Endodermal cell (in vitro differentiated cells): ENCODE data around the gene TNK2. TPM values are rescaled to one million over a fixed set of nuclear protein-coding genes. Genes with fewer than 3 reads are reported as not detected.
"Not testable (repeated sequence)": the region's sequence is repeated elsewhere in the genome, so short reads cannot be mapped to it uniquely, and the experiment has no call there.

Experiments used
- DNase-seq: peaks from one replicate; pipeline ENCODE4 v3.0.0-alpha.2; 2017
- H3K27ac ChIP-seq: 2 replicates; pipeline ENCODE4 v1.5.1; 2013; ENCODE audit warnings: mild to moderate bottlenecking, low read depth, low read length, moderate library complexity
- H3K27me3 ChIP-seq: 2 replicates; pipeline ENCODE4 v1.6.1; 2013; ENCODE audit warnings: mild to moderate bottlenecking, low read length, moderate library complexity; ENCODE audit not compliant: insufficient read depth, control insufficient read depth, poor library complexity, severe bottlenecking
- H3K36me3 ChIP-seq: 2 replicates; pipeline ENCODE4 v1.7.0; 2013; ENCODE audit warnings: mild to moderate bottlenecking, low read length, moderate library complexity; ENCODE audit not compliant: control insufficient read depth, insufficient read depth
- H3K4me1 ChIP-seq: one replicate; pipeline ENCODE4 v1.7.0; 2013; ENCODE audit warnings: low read length; ENCODE audit not compliant: control insufficient read depth, insufficient read depth
- H3K4me3 ChIP-seq: 2 replicates; pipeline ENCODE4 v1.5.1; 2013; ENCODE audit warnings: mild to moderate bottlenecking, low read length, moderate library complexity
- H3K9ac ChIP-seq: 2 replicates; pipeline ENCODE4 v1.6.1; 2013; ENCODE audit warnings: mild to moderate bottlenecking, low read length, moderate library complexity; ENCODE audit not compliant: poor library complexity, severe bottlenecking; ENCODE audit errors: extremely low read depth
- H3K9me3 ChIP-seq: 2 replicates; pipeline ENCODE4 v1.6.1; 2013; ENCODE audit warnings: mild to moderate bottlenecking, low read length, moderate library complexity; ENCODE audit not compliant: control insufficient read depth
- H3K27ac Mint-ChIP-seq: 2 replicates; pipeline ENCODE4 v1.8.0; 2020; ENCODE audit warnings: mixed read lengths
- H3K27me3 Mint-ChIP-seq: 2 replicates; pipeline ENCODE4 v1.8.0; 2021; ENCODE audit warnings: mild to moderate bottlenecking, mixed read lengths; ENCODE audit not compliant: insufficient read depth
- H3K36me3 Mint-ChIP-seq: 2 replicates; pipeline ENCODE4 v1.8.0; 2020; ENCODE audit warnings: low read depth, mixed read lengths
- H3K4me1 Mint-ChIP-seq: 2 replicates; pipeline ENCODE4 v1.8.0; 2020; ENCODE audit warnings: mixed read lengths
- H3K4me3 Mint-ChIP-seq: 2 replicates; pipeline ENCODE4 v1.8.0; 2020; ENCODE audit warnings: mild to moderate bottlenecking, moderate library complexity, mixed read lengths
- H3K9me3 Mint-ChIP-seq: 2 replicates; pipeline ENCODE4 v1.8.0; 2020; ENCODE audit warnings: mild to moderate bottlenecking, mixed read lengths
- CTCF ChIP-seq: fragments of 200-600 bp; sonication (generic); conservative IDR thresholded peaks from 2 replicates; pipeline ENCODE4 v1.5.0; 2021; ENCODE audit warnings: antibody characterized with exemption, mild to moderate bottlenecking
- WGBS, 2 experiments: methylation state at CpG; one replicate each; pipeline versions ENCODE4 v1.1.5 to v1.1.7; 2013; ENCODE audit warnings: missing lambda C conversion rate in 2 of 2, mixed read lengths in 1 of 2; ENCODE audit not compliant: insufficient coverage in 1 of 2, insufficient read length in 1 of 2; 5-methylcytosine and 5-hydroxymethylcytosine counted together
- total RNA-seq, 2 donors: library from RNA; stranded (reverse); fragmentation: NEBNext Ultra II Directional in 1 of 2; extraction: Animal tissue kit (Norgen Biotek cat#: 25700) in 1 of 2; gene quantifications; 2 replicates in 1 of 2; 3 replicates in 1 of 2; pipeline ENCODE4 v1.2.1, GENCODE V29; 2021

Gene TNK2
- total RNA-seq, 2 donors from 2014 or later: 53.2 to 85.7 TPM

DNA sequence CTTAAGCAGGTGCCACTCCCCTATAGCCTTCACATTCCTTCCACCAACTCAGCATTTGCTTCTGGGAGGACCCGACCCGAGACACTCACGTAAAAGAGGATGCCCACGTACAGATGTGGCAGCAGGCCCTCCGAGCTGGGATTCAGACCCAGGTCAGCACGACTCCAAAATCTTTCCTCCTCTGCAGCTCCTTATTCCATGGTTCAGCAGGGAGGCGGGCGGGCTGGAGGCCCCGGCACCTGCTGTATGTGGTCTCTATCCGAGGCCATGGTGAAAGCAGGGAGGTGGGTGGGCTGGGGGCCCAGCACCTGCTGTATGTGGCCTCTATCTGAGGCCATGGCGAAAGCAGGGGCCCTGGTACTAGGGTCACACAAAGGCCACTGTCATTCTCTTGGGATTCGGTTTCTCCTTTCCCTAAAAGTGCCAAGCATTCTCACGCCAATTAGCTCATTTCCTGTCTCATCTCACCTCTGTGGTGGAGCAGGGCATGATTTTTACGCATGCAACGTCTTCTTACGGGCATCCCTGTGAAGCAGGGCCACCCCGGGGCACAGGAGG lies 90.7 kb downstream of the TNK2 start:
- Histone ChIP-seq H3K27ac (no peak overlapping the region), H3K9me3 (no peaks in the 10 kb centered on the region), H3K4me1 (no peaks in the 10 kb centered on the region), H3K4me3 (no peak overlapping the region), H3K27me3 (no peaks in the 10 kb centered on the region), H3K36me3 (no peaks in the 10 kb centered on the region), H3K9ac (no peak overlapping the region)
- Mint-ChIP-seq H3K4me1 (peaks cover 6% of the 10 kb centered on the region), H3K27ac (no peak overlapping the region), H3K4me3 (no peak overlapping the region), H3K9me3 (no peaks in the 10 kb centered on the region), H3K36me3 (no peaks in the 10 kb centered on the region), H3K27me3 (peaks cover under 1% of the 10 kb centered on the region)
- TF ChIP-seq CTCF: no peak
- 91% methylated on average over 14 to 17 of the region's 17 CpGs for WGBS, 2 experiments
- peak; percentile 38 for DNase-seq

DNA sequence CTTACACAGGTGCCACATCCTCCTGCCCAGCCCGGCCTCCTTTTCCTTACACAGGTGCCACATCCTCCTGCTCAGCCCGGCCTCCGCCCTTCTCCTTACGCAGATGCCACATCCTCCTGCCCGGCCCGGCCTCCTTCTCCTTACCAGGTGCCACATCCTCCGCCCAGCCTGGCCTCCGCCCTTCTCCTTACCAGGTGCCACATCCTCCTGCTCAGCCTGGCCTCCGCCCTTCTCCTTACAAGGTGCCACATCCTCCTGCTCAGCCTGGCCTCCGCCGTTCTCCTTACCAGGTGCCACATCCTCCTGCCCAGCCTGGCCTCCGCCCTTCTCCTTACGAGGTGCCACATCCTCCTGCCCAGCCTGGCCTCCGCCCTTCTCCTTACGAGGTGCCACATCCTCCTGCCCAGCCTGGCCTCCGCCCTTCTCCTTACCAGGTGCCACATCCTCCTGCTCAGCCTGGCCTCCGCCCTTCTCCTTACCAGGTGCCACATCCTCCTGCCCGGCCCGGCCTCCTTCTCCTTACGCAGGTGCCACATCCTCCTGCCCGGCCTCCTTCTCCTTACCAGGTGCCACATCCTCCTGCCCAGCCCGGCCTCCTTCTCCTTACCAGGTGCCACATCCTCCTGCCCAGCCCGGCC lies 92.0 kb downstream of the TNK2 start:
- DNase-seq, H3K9ac ChIP-seq, H3K9me3 ChIP-seq, H3K36me3 ChIP-seq, H3K4me3 ChIP-seq, H3K27ac ChIP-seq, H3K4me1 ChIP-seq, H3K9me3 Mint-ChIP-seq, H3K4me3 Mint-ChIP-seq, H3K4me1 Mint-ChIP-seq, H3K36me3 Mint-ChIP-seq, H3K27me3 ChIP-seq, H3K27ac Mint-ChIP-seq, H3K27me3 Mint-ChIP-seq: not testable (repeated sequence)
- 93% methylated on average over 20 of the region's 23 CpGs; no CpG with 5 or more reads in 1 of the 2 experiments for WGBS, 2 experiments

DNA sequence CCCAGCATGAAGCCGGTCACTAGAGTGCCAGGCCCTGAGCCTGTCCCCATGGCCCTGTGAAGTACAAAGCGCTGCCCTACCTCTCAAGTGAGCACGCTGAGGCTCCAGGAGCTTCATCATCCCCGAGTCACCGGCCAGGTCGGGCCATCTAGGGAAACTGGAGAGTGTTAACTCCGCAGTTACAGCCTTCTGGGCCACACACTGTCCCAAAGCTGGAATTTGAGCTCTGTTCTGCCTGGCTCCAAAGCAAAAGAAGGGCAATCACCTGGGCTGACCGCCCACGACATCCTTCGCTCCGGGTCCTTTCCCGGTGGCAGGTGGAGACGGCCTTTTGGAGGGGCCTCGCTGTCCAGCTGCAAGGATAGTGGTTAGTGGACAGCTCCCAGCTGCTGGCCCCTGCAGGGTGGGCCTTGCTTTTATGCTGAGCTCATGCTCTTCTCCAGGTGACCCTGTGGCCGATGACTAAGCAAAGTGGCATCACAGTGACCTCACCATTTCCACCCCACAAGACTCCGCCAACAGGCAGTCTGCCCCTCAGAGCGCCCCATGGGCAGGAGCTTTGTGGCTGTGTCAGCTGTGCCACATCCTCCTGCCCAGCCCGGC lies 93.1 kb downstream of the TNK2 start:
- H3K27me3 ChIP-seq: no peaks in the 10 kb centered on the region
- H3K9ac ChIP-seq: no peak overlapping the region
- H3K36me3 Mint-ChIP-seq: no peaks in the 10 kb centered on the region
- H3K4me1 ChIP-seq: no peaks in the 10 kb centered on the region
- H3K27ac ChIP-seq: no peak overlapping the region
- no peak overlapping the region for H3K27ac Mint-ChIP-seq
- peak; percentile 58 for DNase-seq
- H3K4me3 ChIP-seq: no peak overlapping the region
- no peak overlapping the region for H3K4me3 Mint-ChIP-seq
- no peaks in the 10 kb centered on the region for H3K9me3 ChIP-seq
- 91 to 92% methylated on average over 17 to 18 of the region's 18 CpGs for WGBS, 2 experiments
- H3K4me1 Mint-ChIP-seq: peaks cover 7% of the 10 kb centered on the region
- H3K9me3 Mint-ChIP-seq: no peaks in the 10 kb centered on the region
- no peak for TF ChIP-seq CTCF
- H3K36me3 ChIP-seq: no peaks in the 10 kb centered on the region
- H3K27me3 Mint-ChIP-seq: peaks cover 5% of the 10 kb centered on the region
